ENCODE results near the gene UBE2L3.

DNA sequence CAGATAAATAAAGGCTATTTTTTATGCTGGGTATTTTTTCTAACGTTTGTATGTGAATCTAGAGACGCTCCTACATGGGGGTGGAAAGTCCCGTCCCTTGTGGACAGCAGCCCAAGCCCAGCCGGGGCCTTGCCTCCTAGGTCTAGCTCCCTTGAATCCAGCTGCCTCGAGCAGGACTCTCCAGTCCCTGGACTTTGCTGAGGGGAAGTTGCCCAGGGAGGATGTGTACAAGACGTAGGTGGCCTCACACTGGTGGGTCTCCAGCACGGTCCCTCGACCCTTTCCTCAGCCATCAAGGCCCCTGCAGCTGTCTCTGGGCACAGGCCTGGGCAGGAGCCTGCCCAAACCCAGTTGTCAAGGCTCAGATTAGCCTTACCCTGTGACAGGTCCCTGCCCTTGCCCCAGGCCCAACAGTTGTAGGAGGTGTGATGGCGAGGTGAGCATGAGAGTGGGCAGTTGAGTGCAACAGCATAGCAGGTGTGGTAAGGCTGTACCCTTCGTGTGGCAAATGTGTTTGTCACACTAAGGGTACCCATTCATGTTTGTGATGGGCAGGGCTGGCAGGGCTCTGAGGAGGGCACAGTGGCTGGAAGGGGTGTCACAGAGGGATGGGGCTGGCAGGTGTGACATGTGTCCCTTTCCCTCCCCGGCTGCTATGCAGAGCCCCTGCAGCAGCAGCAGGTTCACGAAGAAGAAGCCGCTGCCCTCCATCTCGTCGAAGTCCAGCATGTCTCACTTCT is 68.4 kb downstream of the UBE2L3 start:
- TF ChIP-seq, protein P1, sequence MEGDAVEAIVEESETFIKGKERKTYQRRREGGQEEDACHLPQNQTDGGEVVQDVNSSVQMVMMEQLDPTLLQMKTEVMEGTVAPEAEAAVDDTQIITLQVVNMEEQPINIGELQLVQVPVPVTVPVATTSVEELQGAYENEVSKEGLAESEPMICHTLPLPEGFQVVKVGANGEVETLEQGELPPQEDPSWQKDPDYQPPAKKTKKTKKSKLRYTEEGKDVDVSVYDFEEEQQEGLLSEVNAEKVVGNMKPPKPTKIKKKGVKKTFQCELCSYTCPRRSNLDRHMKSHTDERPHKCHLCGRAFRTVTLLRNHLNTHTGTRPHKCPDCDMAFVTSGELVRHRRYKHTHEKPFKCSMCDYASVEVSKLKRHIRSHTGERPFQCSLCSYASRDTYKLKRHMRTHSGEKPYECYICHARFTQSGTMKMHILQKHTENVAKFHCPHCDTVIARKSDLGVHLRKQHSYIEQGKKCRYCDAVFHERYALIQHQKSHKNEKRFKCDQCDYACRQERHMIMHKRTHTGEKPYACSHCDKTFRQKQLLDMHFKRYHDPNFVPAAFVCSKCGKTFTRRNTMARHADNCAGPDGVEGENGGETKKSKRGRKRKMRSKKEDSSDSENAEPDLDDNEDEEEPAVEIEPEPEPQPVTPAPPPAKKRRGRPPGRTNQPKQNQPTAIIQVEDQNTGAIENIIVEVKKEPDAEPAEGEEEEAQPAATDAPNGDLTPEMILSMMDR (IDR thresholded peaks at IDR 0.05) = no peak
- TF ChIP-seq POLR2A (IDR thresholded peaks at IDR 0.05) (no peak), POLR2AphosphoS5 (IDR thresholded peaks at IDR 0.05) (no peak), EP300 (IDR thresholded peaks at IDR 0.05) (no peak)

All from gastroesophageal sphincter (tissue), 3 donors.